Activated CD8-positive, alpha-beta T cell treated with anti-CD3 and anti-CD28 coated beads for 36 hours (primary cell): Measurements from ENCODE around the gene PKD1. TPM values are rescaled to one million over a fixed set of nuclear protein-coding genes. Genes with fewer than 3 reads are reported as not detected.
A peak's percentile ranks its signal among the peaks of the same experiment; 100 is the strongest.

Experiments used
- ATAC-seq: fragments of 200-7000 bp; cut with Tn5 transposase; one replicate; pipeline ENCODE4 v1.10.0; 2021; ENCODE audit warnings: mild to moderate bottlenecking, moderate library complexity
- CTCF ChIA-PET: fragments of 350-600 bp; sonication (Branson Sonifier 250); formaldehyde crosslinking; loops from one replicate; lab custom pipeline; 2021; ENCODE audit warnings: antibody characterized with exemption; lab: Charles Lee
- POLR2A ChIA-PET: fragments of 350-600 bp; sonication (Branson Sonifier 250); formaldehyde crosslinking; loops from one replicate; lab custom pipeline; 2021; ENCODE audit warnings: antibody characterized with exemption; lab: Charles Lee
- DNase-seq: peaks from one replicate; pipeline ENCODE4 v3.0.0-alpha.2; 2020
- H3K27ac Mint-ChIP-seq: one replicate; pipeline ENCODE4 v1.8.0; 2021; ENCODE audit warnings: mild to moderate bottlenecking, mixed read lengths
- H3K27me3 Mint-ChIP-seq: one replicate; pipeline ENCODE4 v1.8.0; 2021; ENCODE audit warnings: mixed read lengths
- H3K36me3 Mint-ChIP-seq: one replicate; pipeline ENCODE4 v1.8.0; 2021; ENCODE audit warnings: low read depth, mixed read lengths
- H3K4me1 Mint-ChIP-seq: one replicate; pipeline ENCODE4 v1.8.0; 2021; ENCODE audit warnings: low read depth, mixed read lengths
- H3K4me3 Mint-ChIP-seq: one replicate; pipeline ENCODE4 v1.8.0; 2021; ENCODE audit warnings: mild to moderate bottlenecking, moderate library complexity, mixed read lengths
- H3K9me3 Mint-ChIP-seq: one replicate; pipeline ENCODE4 v1.8.0; 2021; ENCODE audit warnings: mixed read lengths
- CTCF ChIP-seq: fragments of 200-600 bp; IDR thresholded peaks from one replicate; pipeline ENCODE4 v1.8.0; 2022; ENCODE audit warnings: antibody characterized with exemption, mild to moderate bottlenecking
- intact Hi-C: fragments of 100-400 bp; cut with micrococcal nuclease; formaldehyde crosslinking; loops from one replicate; pipeline ENCODE4 v1.10.0; 2022
- total RNA-seq, 2 experiments: library from RNA; stranded (reverse); gene quantifications; one replicate each; pipeline ENCODE4 v1.2.3, GENCODE V29; 2021

The PKD1 gene
- total RNA-seq, 2 experiments from 2014 or later, result 74.7 to 85.1 TPM

DNA sequence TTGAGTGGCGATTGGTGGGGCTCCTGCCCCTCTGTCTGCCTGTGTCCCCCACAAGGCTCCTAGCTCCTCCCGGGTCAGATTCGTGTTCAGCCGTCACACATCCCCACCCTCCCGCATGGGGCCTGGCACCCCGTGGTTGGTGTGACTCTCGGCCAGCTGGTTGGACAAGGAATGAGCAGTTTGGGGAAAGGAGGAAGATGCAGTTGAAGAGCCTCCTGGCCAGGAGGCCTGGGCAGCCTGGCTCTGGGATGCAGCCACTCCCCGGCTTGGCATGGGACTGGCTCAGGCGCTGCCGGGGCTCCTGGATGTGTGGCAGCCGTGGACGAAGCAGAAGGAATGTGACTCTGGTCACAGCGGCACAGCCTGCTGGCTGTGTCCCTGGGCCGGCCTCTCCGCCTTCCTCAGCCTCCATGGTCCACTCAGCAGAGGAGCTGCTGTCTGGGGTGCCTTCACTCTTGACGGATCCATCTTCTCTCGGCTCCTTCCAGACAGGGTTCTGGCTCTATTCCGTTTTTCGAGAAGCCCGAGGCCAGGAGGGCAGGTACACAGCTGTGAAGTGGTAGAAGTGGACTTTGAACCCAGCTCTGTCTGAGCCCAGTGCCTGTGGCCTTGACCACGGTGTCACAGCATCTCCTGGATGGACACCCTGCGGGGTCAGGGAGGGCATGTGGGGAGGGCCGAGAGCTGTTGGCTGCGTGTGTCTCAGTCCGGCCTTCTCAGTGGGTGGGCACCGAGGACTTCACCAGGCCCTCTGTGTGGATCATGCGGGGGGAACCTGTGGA lies 22.0 kb upstream of the PKD1 start:
- no peak for TF ChIP-seq CTCF

DNA sequence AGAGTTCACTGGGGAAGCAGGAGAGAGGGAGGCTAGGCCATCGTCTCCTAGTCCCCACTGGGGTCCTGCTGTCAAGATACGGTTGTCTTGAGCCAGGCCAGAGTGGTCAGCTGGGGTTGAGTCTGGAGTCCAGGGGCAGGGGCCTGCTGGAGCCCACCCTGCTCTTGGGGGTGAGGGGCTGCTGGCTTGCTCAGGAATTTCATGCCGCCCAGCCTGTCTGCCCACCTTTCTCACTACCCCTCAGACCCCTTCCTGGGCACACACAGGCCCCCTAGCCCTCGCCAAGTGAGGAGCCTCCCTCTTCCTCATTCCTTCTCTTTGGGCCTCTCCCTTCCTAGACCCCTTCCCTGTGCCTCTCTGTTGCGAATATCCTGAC lies 21.1 kb upstream of the PKD1 start:
- intact Hi-C loops, result no loop called here
- H3K4me3 Mint-ChIP-seq, result peak overlapping the region; percentile 86
- H3K36me3 Mint-ChIP-seq, result peaks cover 40% of the 10 kb centered on the region
- ChIA-PET CTCF (interaction anchor here (2.0 to 3.6 kb wide), 2 partner anchors 16 to 38 kb away, joined by 7 to 25 read pairs; no protein-coding TSS in a partner anchor), POLR2A (interaction anchor here (0.8 to 7.3 kb wide), 7 partner anchors 17 to 170 kb away, joined by 3 to 95 read pairs (median 21); partner anchors contain the start of genes BRICD5, GFER, MLST8 and SYNGR3)
- no peaks in the 10 kb centered on the region for H3K9me3 Mint-ChIP-seq
- no peak for TF ChIP-seq CTCF
- DNase-seq, result no peak
- peaks cover 23% of the 10 kb centered on the region for H3K4me1 Mint-ChIP-seq
- H3K27ac Mint-ChIP-seq, result peak overlapping the region; percentile 54
- H3K27me3 Mint-ChIP-seq, result no peaks in the 10 kb centered on the region
- ATAC-seq, result no peak

More for the DNA sequence above, 22.0 kb upstream of the PKD1 start:
- Mint-ChIP-seq H3K27me3 (no peaks in the 10 kb centered on the region), H3K36me3 (peaks cover 33% of the 10 kb centered on the region), H3K4me1 (peaks cover 22% of the 10 kb centered on the region), H3K4me3 (peak overlapping the region; percentile 86), H3K9me3 (no peaks in the 10 kb centered on the region), H3K27ac (no peak overlapping the region)
- ATAC-seq, result no peak
- ChIA-PET POLR2A (interaction anchor here (0.7 to 7.3 kb wide), 3 partner anchors 50 to 101 kb away, joined by 3 to 95 read pairs (median 3); partner anchors contain the start of genes BRICD5 and MLST8), CTCF (interaction anchor here (2.0 kb wide), 1 partner anchor 37 kb away, joined by 7 read pairs; no protein-coding TSS in a partner anchor)
- intact Hi-C loops, result no loop called here
- DNase-seq, result no peak

DNA sequence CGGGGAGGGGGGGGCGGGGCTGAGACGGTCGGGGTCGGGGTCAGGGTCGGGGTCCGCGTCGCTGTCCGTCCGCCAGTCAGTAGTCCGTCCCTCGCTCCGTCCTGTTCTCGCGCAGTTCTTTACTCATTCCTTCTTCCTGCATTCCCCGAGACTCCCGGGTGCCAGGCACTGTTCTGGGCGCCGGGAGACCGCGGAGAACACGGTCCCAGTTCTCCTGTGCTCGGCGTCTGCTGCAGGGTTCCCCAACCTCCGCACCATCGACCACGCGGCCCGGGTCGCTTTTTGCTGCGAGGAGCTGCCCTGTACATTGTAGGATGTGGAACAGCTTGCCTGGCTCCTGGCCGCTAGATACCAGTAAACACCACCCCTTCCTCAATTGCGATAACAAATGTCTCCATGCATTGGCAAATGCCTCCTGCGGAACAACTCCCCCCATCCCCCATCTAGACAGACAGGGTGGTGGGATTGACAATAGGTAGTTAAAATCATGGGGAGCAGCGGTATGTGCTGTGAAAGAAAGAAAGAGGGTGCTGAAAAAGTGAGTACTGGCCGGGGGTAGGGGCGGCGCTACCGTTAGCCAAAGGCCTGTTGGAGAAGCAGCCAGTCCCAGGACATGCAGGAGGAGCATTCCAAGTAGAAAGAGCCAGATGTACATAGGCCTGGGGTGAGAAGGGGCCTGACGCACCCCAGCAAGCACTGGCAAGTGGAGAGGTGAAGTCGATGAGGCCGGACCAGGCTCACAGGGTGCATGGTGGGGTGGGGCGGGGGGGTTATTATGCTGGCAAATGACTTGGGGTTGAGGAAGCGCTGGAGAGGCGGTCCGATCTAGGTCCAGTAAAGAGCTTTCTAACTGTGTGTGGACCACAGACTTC lies 20.5 kb upstream of the PKD1 start:
- no peaks in the 10 kb centered on the region for H3K9me3 Mint-ChIP-seq
- intact Hi-C loops, result no loop called here
- no peak for TF ChIP-seq CTCF
- ATAC-seq (no peak), DNase-seq (no peak)
- CTCF ChIA-PET, result interaction anchor here (0.7 to 3.6 kb wide), 7 partner anchors 16 to 192 kb away, joined by 3 to 25 read pairs (median 3); partner anchors contain the start of genes PGP, RPS2 and TSC2
- H3K4me3 Mint-ChIP-seq, result peak overlapping the region; percentile 86
- H3K36me3 Mint-ChIP-seq, result peaks cover 45% of the 10 kb centered on the region
- peak overlapping the region; percentile 89 for H3K27ac Mint-ChIP-seq
- H3K27me3 Mint-ChIP-seq, result no peaks in the 10 kb centered on the region
- peaks cover 28% of the 10 kb centered on the region for H3K4me1 Mint-ChIP-seq
- POLR2A ChIA-PET, result interaction anchor here (0.6 to 7.3 kb wide), 37 partner anchors 7 to 383 kb away, joined by 3 to 95 read pairs (median 6); partner anchors contain the start of genes BRICD5, E4F1, ECI1 and EME2

GRCh38 chr16:2155091-2155950 lies 19.6 kb upstream of the PKD1 start, which contains the start of gene TRAF7:
Gene TRAF7, plus strand, starts transcription at chr16:2155782. Its CDS starts 8,139 bp downstream, at chr16:2163921.
- H3K9me3 Mint-ChIP-seq, result no peaks in the 10 kb centered on the region
- ATAC-seq (peak; percentile 95), DNase-seq (peak; percentile 99)
- ChIA-PET POLR2A (interaction anchor here (0.6 to 7.3 kb wide), 62 partner anchors 8 to 747 kb away, joined by 3 to 95 read pairs (median 5); partner anchors contain the start of genes BRICD5, CEMP1, DNASE1L2 and E4F1), CTCF (interaction anchor here (0.7 to 3.6 kb wide), 8 partner anchors 9 to 191 kb away, joined by 3 to 25 read pairs (median 3); partner anchors contain the start of genes PGP, RPS2 and TSC2)
- H3K27me3 Mint-ChIP-seq, result no peaks in the 10 kb centered on the region
- peak within 1 kb of the TSS; percentile 89 for H3K27ac Mint-ChIP-seq
- intact Hi-C loops, result no loop called here
- TF ChIP-seq CTCF, result no peak
- peaks cover 30% of the 10 kb centered on the region for H3K4me1 Mint-ChIP-seq
- peak within 1 kb of the TSS; percentile 86 for H3K4me3 Mint-ChIP-seq
- H3K36me3 Mint-ChIP-seq, result peaks cover 47% of the 10 kb centered on the region
